Mucosa of descending colon (tissue), 3 donors: ENCODE results near the gene CCND1. TPM values are rescaled to one million over a fixed set of nuclear protein-coding genes. Genes with fewer than 3 reads are reported as not detected.
"Not testable (repeated sequence)": the region's sequence is repeated elsewhere in the genome, so short reads cannot be mapped to it uniquely, and the experiment has no call there.

ENCODE experiments used
- ATAC-seq: fragments of 200-7000 bp; cut with Tn5 transposase; one replicate; pipeline ENCODE4 v1.9.1; 2020; ENCODE audit warnings: mild to moderate bottlenecking, moderate library complexity
- DNase-seq, 3 donors: peaks; one replicate each; pipeline ENCODE4 v3.0.0-alpha.2; 2020
- H3K36me3 ChIP-seq: fragments of 200-600 bp; one replicate; pipeline ENCODE4 v1.8.0; 2021; ENCODE audit warnings: low read depth, mild to moderate bottlenecking
- H3K4me1 ChIP-seq: fragments of 200-600 bp; one replicate; pipeline ENCODE4 v1.8.0; 2021; ENCODE audit warnings: low read depth, mild to moderate bottlenecking
- H3K4me3 ChIP-seq: fragments of 200-600 bp; one replicate; pipeline ENCODE4 v1.8.0; 2021; ENCODE audit warnings: mild to moderate bottlenecking
- H3K9me3 ChIP-seq: fragments of 200-600 bp; one replicate; pipeline ENCODE4 v1.8.0; 2021; ENCODE audit warnings: mild to moderate bottlenecking
- intact Hi-C, 2 donors: fragments of 100-400 bp; cut with DNase I in 1 of 2; cut with micrococcal nuclease in 1 of 2; formaldehyde crosslinking; loops; one replicate each; pipeline versions ENCODE4 v1.11.0 to v1.11.1; 2022; cut with DNase I, micrococcal nuclease
- total RNA-seq, 3 donors: library from RNA; stranded (reverse); fragmentation: NEBNext Ultra II Directional in 2 of 3; extraction: Animal tissue kit (Norgen Biotek cat#: 25700) in 2 of 3; gene quantifications; one replicate each; pipeline versions ENCODE4 v1.2.1 to v1.2.4, GENCODE V29; 2021 to 2023
- TF ChIP-seq, protein P1 (sequence below): fragments of 200-600 bp; IDR thresholded peaks from one replicate; pipeline ENCODE4 v1.8.0; 2022; ENCODE audit warnings: antibody characterized with exemption, mild to moderate bottlenecking
- donor health status: DM: no; HTN: no; CAD: no; lungs with moderate emphysema.
- donor health status: DM: no; HTN: no; CAD: no.
- donor health status: DM: no; HTN: yes; CAD: no.

Gene CCND1
- total RNA-seq, 3 donors from 2014 or later = 44.6 to 82.4 (median 58.9) TPM

DNA sequence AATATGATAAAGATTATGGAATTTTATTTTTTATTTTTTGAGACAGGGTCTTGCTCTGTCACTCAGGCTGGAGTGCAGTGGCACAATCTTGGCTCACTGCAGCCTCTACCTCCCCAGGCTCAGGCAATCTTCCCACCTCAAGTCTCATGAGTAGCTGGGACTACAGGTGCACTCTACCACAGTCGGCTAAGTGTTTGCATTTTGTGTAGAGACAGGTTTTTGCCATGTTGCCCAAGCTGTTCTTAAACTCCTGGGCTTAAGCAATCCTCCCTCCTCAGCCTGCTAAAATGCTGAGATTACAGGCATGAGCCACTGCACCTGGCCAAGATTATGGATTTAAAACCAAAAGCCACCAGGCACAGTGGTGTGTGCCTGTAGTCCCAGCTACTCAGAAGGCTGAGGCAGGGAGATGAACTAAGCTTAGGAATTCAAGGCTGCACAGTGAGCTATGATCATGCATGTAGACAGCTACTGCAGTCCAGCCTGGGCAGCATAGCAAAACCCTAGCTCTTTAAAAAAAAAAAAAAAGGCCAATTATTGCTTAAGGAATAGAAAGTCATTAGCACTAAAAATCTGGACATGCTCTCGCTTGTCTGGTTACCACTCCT is 20.2 kb upstream of the CCND1 start:
- TF ChIP-seq, protein P1, sequence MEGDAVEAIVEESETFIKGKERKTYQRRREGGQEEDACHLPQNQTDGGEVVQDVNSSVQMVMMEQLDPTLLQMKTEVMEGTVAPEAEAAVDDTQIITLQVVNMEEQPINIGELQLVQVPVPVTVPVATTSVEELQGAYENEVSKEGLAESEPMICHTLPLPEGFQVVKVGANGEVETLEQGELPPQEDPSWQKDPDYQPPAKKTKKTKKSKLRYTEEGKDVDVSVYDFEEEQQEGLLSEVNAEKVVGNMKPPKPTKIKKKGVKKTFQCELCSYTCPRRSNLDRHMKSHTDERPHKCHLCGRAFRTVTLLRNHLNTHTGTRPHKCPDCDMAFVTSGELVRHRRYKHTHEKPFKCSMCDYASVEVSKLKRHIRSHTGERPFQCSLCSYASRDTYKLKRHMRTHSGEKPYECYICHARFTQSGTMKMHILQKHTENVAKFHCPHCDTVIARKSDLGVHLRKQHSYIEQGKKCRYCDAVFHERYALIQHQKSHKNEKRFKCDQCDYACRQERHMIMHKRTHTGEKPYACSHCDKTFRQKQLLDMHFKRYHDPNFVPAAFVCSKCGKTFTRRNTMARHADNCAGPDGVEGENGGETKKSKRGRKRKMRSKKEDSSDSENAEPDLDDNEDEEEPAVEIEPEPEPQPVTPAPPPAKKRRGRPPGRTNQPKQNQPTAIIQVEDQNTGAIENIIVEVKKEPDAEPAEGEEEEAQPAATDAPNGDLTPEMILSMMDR = no peak
- no peaks in the 10 kb centered on the region for H3K36me3 ChIP-seq
- H3K4me1 ChIP-seq = no peaks in the 10 kb centered on the region
- H3K4me3 ChIP-seq = no peak overlapping the region
- no peak for ATAC-seq
- intact Hi-C loops = no loop called here
- no peak for DNase-seq
- no peaks in the 10 kb centered on the region for H3K9me3 ChIP-seq

DNA sequence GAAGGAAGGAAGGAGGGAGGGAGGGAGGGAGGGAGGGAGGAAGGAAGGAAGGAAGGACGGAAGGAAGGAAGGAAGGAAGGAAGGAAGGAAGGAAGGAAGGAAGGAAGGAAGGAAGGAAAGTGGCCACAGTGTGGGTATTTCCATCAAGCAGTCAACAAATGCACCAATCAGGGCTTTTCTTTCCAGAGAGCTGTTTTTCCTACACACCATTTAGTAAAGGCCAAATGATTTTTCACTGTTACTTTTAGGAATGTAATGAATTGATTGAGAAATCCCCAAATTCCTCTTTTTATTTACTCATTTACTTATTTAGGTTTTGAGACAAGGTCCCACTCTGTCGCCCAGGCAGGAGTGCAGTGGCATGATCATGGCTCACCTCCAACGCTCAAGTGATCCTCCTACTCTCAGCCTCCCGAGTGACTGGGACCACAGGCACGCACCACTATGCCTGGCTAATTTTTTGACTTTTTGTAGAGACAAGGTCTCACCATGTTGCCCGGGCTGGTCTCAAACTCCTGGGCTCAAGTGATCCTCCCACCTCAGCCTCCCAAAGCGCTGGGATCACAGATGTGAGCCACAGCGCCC is 18.8 kb upstream of the CCND1 start:
- H3K4me1 ChIP-seq, intact Hi-C loops, H3K36me3 ChIP-seq, H3K9me3 ChIP-seq, ATAC-seq, H3K4me3 ChIP-seq, DNase-seq: not testable (repeated sequence)

- intact Hi-C loops = no loop called here
- DNase-seq (no peak), ATAC-seq (no peak)
- H3K4me1 ChIP-seq = no peaks in the 10 kb centered on the region
- TF ChIP-seq, protein P1 = no peak
- no peaks in the 10 kb centered on the region for H3K9me3 ChIP-seq
- no peak overlapping the region for H3K4me3 ChIP-seq
- no peaks in the 10 kb centered on the region for H3K36me3 ChIP-seq
Measured at GRCh38 chr11:69624293-69624692, 16.7 kb upstream of the CCND1 start.

DNA sequence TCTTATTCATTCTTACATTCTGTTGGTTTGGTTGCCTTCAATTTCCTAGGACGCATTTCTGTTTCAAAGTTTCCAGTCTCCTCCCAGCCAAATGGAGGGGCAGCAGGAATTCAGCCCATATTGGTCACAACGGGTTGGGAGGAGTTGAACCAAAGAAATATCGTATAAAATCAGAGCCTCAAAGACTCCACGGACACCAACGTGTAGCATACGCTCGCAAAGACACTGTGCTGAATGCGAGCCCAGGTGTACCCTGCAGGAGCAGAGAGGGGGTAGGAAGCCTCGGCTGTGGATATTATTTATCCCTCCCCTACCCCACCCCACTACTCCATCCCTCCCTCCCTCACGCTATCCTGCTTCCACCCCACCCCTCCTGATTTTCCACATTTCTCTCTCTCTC is 15.5 kb upstream of the CCND1 start:
- no peaks in the 10 kb centered on the region for H3K36me3 ChIP-seq
- no peaks in the 10 kb centered on the region for H3K4me1 ChIP-seq
- H3K9me3 ChIP-seq = peaks cover 7% of the 10 kb centered on the region
- ATAC-seq = no peak
- intact Hi-C loops = no loop called here
- TF ChIP-seq, protein P1 = no peak
- DNase-seq = no peak
- no peak overlapping the region for H3K4me3 ChIP-seq

DNA sequence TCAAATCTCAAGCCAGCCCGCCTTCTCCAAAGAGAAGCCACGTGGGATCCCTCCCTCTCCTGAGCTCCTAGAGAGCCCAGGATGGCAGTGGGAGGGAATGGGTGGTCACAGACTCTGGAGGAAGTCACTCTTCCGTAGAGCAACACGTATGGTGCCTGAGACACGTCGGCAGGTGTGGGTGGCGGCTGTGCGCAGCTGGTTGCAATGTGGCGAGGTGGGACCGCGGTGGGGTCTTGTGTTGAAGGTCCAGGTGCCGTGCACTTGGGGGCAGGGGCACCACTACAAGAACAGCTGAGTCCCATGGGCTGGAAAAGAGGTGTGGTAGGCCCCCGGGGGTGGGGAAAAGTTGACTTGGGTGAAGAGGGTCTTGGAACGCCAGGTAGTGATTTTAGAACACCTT is 13.4 kb upstream of the CCND1 start:
- ATAC-seq (no peak), DNase-seq (no peak)
- H3K36me3 ChIP-seq = no peaks in the 10 kb centered on the region
- no peak overlapping the region for H3K4me3 ChIP-seq
- peaks cover 7% of the 10 kb centered on the region for H3K9me3 ChIP-seq
- no peaks in the 10 kb centered on the region for H3K4me1 ChIP-seq
- intact Hi-C loops = no loop called here
- TF ChIP-seq, protein P1 = no peak

DNA sequence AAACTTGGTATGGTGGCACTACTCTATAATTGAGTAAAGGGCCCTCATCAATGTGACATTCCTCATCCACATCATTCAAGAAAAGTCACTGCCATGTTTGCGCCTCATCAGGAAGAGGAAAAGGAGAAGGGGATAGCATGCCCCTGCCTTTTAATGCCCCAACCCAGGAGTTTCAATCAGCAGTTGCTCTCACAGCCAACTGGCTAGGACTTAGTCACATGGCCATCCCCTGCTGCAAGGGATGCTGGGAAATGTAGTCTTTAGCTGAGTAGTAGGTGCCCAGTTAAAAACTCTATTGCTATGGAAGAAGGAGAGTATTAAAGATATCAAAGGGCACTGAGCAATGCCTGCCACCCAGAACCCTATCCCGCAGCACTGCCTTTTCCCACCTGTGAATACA is 10.9 kb upstream of the CCND1 start:
- DNase-seq = no peak
- H3K4me1 ChIP-seq = no peaks in the 10 kb centered on the region
- TF ChIP-seq, protein P1 = no peak
- no peak overlapping the region for H3K4me3 ChIP-seq
- intact Hi-C loops = no loop called here
- no peak for ATAC-seq
- peaks cover 7% of the 10 kb centered on the region for H3K9me3 ChIP-seq
- no peaks in the 10 kb centered on the region for H3K36me3 ChIP-seq
